ENCODE measurements around the gene GNAT1.

Gene GNAT1

DNA sequence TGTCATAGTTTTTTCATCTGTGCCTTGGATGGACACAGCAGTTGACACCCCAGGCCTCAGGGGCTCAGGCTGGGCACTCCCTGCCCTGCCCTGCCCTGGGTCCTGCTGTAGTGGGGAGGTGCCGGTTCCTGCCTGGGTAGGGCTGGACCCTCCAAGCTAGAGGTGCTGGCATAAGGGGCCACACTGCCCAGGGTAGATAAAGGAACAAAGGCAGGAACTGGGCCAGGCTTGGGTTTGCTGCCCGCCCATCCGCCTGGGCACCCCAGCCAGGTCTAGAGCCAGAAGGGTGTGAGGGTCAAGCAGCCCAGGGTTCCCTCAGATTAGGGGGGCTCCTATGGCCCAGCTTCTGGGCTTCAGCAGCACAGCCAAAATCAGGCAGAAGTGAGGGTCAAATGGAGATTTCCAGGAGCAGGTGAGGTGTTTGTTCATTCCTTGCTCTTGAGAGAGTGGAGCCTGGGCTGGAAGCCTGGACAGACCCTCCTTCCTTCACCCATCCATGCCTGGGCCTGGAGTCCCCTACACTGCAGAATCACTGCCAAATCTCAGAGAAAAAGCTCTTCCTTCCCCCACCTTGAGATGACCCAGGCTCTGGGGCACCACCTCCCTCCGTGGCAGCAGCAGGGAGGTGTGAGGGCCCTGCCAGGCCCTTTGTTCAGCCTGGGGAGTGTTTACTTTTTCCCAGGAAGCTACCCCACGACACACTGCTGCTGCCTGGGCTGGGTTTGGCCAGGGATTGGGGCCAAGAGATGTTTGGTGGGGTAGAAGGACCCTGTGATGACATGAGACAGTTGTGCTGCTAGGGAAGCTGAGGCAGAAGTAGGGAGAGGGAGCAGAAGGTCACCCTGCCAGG is 29.2 kb upstream of the GNAT1 start:
- no peak for DNase-seq (ENCODE audit: low read depth, low spot score)

DNA sequence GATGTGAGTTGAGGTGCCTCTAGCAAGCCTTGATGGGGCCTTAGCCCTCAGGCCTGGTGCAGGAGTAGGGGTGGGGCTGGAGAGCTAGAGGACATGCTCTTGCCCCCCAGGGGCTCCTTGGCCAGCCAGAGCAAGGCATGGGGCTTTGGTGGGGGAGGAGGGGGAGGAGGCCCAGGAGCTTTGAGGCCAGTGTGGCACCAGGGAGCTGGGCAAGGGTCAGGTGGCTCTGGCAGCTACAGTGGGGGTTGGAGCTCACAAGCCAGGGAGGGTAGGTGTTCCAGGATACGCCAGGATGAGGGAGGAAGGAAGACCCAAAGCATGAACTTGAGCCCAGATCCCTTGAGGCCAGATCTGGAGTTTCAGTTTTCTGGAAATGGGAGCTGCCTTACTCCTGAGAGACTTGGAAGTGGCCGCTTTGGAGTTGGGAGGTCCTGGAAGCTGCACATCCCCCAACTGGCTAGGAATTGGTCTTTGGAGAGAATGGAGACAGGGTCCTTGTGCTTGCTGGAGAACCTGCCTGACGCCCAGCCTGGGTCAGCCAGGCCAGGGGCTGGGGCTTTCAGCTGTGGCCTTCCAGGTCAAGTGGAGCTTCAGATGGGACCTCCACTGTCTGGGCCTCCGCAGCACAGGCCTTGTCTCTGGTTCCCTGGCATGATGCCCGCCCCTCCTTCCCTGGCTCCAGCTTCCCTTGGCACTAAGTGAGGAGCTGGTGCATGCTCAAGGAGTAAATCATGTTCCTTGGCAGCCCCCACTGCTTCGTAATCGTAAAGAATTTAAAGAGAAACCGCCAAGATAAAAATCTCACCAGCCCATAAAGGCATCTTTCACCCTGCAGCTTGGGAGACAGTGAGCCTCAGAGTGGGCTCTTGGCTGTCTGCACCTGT is 27.6 kb upstream of the GNAT1 start:
- no peak for DNase-seq (ENCODE audit: low read depth, low spot score)

- DNase-seq (ENCODE audit: low read depth, low spot score), result no peak
These were observed 26.9 kb upstream of the GNAT1 start for GRCh38 chr3:50164481-50164880.

- DNase-seq (ENCODE audit: low read depth, low spot score), result no peak
These were observed 26.2 kb upstream of the GNAT1 start for GRCh38 chr3:50164984-50165909.

DNA sequence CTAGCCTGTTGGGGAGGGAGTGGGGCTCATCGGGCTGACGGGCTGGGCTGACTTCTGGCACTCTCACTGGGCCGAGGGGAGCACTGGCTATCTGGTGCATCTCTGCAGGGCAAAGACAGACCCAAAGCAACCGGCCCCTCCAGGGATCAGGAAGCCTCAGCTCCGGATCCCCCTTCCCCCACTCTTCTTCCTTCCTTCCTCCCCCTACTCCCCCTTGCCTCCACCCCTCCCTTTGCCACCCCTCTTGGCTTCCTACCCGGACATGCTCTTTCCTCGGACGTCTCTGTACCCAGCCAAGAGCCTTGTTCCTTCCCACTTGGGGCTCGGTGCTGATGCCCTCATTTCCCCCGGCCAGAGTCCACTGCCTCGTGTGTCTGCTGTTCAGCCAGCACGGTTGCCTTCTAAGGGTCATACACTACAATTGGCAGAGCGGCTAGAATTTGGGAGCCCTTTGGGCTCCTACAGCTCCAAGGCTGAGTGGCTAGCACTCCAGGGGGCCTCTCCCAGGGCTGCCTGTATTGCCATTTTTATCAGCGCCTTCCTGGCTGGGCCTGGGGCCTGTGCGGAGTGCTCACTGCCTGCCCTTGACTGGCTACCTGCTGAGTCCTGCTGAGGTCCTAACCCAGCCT is 25.4 kb upstream of the GNAT1 start:
- no peak for DNase-seq (ENCODE audit: low read depth, low spot score)

DNA sequence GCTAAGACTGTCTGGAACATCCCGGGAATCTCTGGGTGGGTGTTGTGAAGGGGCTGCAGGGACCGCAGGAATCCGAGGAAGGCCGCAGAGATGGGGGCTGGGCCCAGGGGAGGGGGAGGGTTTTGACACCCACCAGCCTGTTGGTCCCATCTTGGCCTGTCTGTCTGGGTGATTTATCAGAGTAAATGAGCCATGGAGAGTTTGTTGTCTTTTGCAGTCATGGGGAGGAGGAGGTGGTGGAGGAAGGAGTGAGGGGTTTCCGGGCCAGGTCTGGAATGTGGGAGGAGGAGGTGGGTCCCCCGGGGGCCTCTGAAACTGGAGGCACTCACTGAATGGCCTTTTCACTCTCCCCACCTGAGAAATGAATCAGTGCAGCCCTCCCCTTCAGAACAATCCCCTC is 24.8 kb upstream of the GNAT1 start:
- DNase-seq (ENCODE audit: low read depth, low spot score), result no peak

DNA sequence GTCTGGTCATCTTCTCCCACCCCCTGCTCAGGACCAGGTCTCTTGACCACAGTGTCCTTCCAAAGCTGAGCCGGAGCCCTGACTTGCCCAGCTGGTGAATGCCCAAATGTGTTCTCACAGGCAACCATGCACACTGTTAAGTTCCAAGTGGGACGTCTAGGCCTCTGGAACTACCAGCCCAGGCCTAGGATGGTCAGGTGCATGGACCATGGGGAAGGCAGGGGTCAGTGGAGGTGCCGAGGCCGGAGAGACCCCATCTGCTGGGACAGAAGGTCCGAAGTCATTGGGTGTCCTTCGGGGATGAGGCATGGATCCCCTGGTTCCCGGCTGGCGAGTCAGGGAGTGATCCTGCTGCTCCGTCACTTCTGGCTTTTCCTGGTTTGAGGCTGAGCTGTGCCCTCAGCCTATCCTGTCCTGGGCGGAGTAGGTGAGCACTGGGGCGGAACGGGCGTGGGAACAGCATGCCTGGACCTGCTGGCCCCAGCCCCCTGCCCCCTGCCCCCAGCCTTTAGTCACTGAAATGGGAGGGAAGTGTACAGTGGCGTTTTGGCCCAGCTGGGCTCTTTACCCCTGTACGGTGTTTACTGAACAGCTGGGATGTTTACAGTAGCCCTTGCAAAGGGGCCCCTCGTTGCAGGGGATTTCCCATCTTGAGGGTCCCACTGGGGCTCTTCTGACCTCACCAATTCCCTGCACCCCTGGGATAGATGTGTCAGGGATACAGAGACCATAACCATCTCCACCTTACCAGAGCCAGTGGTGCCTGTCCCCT is 24.2 kb upstream of the GNAT1 start:
- DNase-seq (ENCODE audit: low read depth, low spot score), result no peak

GRCh38 chr3:50167841-50168209 is 23.6 kb upstream of the GNAT1 start:
- no peak for DNase-seq (ENCODE audit: low read depth, low spot score)

- no peak for DNase-seq (ENCODE audit: low read depth, low spot score)
These were observed 23.0 kb upstream of the GNAT1 start for GRCh38 chr3:50168388-50168787.

GRCh38 chr3:50168791-50169190 is 22.6 kb upstream of the GNAT1 start:
- DNase-seq (ENCODE audit: low read depth, low spot score), result no peak

DNA sequence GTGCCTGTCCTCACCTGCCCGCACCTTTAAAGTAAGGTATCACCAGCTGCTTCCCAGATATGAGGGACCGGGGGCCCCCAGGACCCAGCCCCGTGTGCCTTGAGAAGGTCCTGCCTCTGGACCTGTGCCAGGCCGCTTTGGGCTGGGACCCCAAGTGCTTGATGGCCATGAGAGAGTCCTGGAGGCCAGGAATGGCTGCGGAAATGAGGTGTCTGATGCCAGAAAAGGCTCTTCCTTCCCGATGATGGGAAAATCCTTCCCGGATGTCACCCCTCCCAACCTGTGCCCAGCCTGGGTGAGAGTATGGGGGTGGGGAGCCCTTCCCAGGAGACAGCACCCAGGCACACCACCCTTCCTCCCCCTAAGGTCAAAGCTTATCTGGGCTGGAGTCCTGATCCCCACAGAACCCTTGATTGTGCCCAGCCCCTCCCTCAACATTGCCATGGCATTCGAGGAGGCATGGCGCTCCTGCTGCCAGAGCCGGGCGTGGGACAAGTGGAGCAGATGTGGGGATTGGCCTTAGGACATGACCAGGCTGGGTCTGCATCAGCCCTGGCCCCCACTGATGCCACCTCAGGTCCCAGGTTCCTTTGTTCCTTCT is 22.1 kb upstream of the GNAT1 start:
- DNase-seq (ENCODE audit: low read depth, low spot score), result no peak

DNA sequence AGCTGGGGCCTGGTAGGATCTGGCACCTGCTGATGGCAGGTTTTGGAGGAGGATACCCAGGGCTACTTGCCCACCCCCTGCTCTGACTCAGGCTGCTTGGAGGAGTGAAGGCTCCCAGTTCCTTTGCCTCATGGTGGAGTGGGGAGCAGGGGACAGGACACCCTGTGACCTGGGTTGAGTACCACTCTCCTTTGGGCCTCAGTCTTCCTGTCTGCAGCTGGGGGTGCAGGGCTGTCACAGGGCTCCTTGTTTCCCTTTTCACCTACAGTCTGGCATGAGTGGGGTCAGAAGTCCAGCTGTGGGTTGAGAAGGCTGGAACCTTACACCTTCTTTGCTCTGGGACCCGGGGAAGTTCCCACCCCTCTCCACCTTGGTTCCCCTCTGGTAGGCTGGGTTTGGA is 21.6 kb upstream of the GNAT1 start:
- no peak for DNase-seq (ENCODE audit: low read depth, low spot score)

DNA sequence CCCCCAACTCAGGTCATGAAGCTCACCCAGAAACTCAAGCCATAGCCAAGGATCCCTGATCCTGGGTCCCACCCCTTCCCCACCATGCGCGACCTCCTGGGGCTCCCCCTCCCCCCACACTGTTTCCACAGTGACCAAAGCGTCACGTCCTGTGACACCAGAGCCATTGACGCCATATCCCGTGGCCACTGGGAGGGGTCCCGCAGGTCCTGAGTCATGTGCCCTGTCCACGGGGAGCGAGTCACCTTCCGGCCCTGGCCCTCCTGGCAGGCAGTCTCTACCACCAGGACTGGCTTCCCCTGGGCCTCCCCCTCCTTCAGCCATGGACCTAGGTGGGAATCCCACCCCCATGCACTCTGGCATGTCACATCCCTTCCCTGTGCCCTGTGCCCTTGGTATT is 20.7 kb upstream of the GNAT1 start:
- DNase-seq (ENCODE audit: low read depth, low spot score), result no peak

DNA sequence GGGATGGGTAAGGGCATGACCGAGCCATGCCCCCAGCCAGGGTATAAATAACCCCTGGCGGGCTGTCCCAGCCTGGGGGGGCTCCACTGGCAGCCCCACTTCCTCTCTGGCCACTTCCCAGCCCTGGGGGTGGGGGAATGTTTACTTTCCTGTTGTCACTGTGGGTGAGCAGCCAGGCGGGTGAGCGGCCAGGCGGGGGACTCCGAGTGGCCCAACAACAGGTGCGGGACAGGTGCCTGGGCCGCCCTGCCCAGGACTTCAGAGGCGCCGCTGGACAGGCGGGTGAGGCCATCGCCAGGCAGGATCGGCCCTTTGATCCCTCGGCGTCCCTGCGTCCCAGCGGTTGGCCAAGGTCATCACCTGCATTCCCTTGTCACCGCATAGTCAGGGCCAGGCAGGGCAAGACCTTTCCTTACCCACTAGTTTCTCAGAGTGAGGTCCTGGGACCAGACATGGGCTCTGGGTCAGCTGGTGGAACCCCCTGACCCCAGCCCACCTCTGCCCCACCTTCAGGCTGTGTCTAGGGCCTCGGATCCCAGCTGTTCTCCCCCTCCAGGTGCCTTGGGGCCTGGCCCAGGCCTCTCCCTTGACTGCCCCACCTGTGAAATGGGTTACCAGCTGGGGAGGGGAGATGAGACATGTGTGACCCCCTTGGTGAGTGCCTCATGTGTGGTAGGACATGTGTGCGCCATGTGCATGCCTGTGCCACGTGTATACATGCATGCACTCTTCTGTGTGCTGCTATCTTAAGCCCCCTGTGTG is 19.7 kb upstream of the GNAT1 start:
- DNase-seq (ENCODE audit: low read depth, low spot score), result no peak

DNA sequence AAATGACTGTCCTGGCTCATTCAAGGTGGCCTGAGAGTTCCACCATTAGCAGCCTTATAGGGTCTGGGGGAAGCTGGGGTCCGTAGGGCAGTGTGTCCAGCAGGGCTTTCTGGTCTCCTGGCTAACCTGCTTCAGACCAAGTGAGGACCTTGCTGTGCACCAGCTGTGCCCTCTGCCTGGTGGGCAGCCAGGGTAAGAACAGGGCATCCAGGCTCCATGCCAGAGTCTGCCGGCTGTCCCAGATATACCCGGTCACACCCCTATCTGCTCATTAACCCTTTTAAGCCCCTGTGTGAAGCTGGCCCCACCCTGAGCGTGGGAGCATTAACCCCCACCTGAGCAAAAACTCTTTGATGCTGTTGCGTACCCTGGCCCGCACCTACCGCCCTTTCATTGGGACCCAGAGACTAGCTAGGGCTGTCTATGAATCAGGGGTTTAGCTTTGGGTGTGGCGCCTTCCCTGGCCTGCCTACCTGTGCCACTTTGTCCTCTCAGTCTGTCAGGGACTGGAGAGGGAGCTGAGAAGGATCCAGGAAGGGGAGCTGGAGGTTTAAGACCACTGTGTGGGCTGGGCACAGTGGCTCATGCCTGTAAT is 18.7 kb upstream of the GNAT1 start:
- DNase-seq (ENCODE audit: low read depth, low spot score), result no peak

- no peak for DNase-seq (ENCODE audit: low read depth, low spot score)
These were observed 17.5 kb upstream of the GNAT1 start for GRCh38 chr3:50173685-50174516.

- DNase-seq (ENCODE audit: low read depth, low spot score), result no peak
These were observed 16.9 kb upstream of the GNAT1 start for GRCh38 chr3:50174517-50174895.

DNA sequence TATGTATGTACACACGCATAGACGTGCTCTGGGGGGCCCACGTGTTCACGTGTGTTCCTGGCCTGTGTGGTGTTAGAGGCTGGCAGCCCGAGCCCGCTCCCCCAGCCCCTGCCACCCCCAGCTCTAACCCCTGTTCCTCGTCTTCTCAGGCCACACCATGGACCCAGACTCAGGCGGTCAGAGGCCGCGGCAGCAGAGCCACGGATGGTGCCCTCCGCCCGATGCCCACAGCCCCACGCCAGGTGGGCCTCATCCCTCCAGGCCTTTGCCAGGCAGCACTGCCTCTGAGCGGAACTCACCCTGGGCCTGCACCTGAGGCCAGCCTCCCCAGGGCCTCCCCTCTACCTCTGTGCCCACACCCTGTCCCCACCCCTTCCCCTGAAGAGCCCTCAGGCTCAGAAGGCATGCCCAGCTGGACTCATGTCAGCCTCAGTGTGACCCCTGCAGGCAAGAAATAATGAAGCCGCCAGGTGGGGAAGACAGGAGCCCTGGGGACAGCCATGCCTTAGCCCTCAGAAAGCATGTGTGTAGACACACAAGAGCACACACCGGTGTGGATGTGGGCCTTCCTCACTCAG is 16.4 kb upstream of the GNAT1 start:
- no peak for DNase-seq (ENCODE audit: low read depth, low spot score)
